Testis (tissue), 2 donors: ENCODE data around the gene KCNMB1.

ENCODE experiments used
- CTCF ChIP-seq, 3 experiments: fragments of 450-650 bp in 2 of 3; fragments of 200-600 bp in 1 of 3; sonication (generic) in 1 of 3; IDR thresholded peaks; one replicate each; pipeline ENCODE4 v1.5.1; 2016 to 2019; ENCODE audit warnings: antibody characterized with exemption in 3 of 3, mild to moderate bottlenecking in 2 of 3, moderate library complexity in 1 of 3
- POLR2A ChIP-seq: fragments of 450-650 bp; IDR thresholded peaks from one replicate; pipeline ENCODE4 v1.6.1; 2017; ENCODE audit warnings: antibody characterized with exemption, mild to moderate bottlenecking, moderate library complexity

GRCh38 chr5:170336065-170336464 lies 53.1 kb downstream of the KCNMB1 start:
- TF ChIP-seq POLR2A (no peak), CTCF (IDR thresholded peaks at IDR 0.05) (no peak)
